ENCODE measurements around the gene ZNF774.

DNA sequence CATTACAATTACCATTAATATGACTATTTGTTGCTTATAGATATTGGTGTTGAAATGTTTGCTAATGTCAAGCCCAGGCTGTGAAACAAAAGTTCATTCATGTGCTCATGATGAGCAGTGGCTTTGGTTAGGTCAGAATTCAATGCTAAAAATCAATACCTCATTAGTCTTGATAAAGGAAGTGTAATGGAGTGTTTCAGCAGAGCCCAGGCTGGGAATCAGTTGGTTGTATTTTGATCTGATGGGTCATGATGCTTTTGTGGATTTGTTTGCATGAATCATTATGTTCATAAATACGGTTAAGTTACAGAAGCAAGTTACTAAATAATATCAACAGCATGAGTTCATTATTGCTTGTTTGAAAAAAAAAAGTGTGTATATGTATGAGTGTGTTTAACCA lies 13.6 kb upstream of the ZNF774 start:
- no peak for TF ChIP-seq POLR2A (IDR thresholded peaks at IDR 0.05; ENCODE audit: control extremely low read depth in 1 of 2, low read depth in 2 of 2, low read length in 2 of 2)
- no peak for TF ChIP-seq EP300 (IDR thresholded peaks at IDR 0.05; ENCODE audit: borderline replicate concordance in 1 of 2, low read depth in 2 of 2, low read length in 2 of 2)
- no peak for TF ChIP-seq SRF (IDR thresholded peaks at IDR 0.05; ENCODE audit: low read depth, low read length)
- TF ChIP-seq, protein P1, sequence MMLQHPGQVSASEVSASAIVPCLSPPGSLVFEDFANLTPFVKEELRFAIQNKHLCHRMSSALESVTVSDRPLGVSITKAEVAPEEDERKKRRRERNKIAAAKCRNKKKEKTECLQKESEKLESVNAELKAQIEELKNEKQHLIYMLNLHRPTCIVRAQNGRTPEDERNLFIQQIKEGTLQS (IDR thresholded peaks at IDR 0.05; ENCODE audit: insufficient read depth, low read depth, low read length): no peak
- TF ChIP-seq CTCF (IDR thresholded peaks at IDR 0.05; ENCODE audit: control extremely low read depth in 1 of 3, insufficient read depth in 1 of 3, low read depth in 1 of 3, low read length in 3 of 3): no peak
- TF ChIP-seq EZH2 (IDR thresholded peaks at IDR 0.05; ENCODE audit: low read depth, low read length, severe bottlenecking): no peak

All from H1 (cell line).